Renal cortical epithelial cell (primary cell): ENCODE data around the gene HFE. TPM values are rescaled to one million over a fixed set of nuclear protein-coding genes. Genes with fewer than 3 reads are reported as not detected.

Experiments used
- DNase-seq: peaks from one replicate; pipeline ENCODE4 v3.0.0-alpha.2; 2011; ENCODE audit warnings: low read depth
- total RNA-seq: library from RNA; depleted of rRNA; stranded (reverse); fragments of >200 nt; gene quantifications from 2 replicates; pipeline ENCODE4 v1.2.3, GENCODE V29; 2014

HFE gene
- total RNA-seq, 1 donor from 2014 or later, result 14.7 TPM

- no peak for DNase-seq
Observed at GRCh38 chr6:26133730-26134129, 46.5 kb downstream of the HFE start.

GRCh38 chr6:26136321-26136720 is 49.1 kb downstream of the HFE start:
- DNase-seq, result no peak

- DNase-seq, result no peak
Observed at GRCh38 chr6:26140254-26140966, 53.2 kb downstream of the HFE start.

GRCh38 chr6:26140967-26141294 is 53.7 kb downstream of the HFE start:
- DNase-seq, result no peak

- no peak for DNase-seq
Observed at GRCh38 chr6:26141378-26141904, 54.2 kb downstream of the HFE start.

GRCh38 chr6:26142026-26142425 is 54.8 kb downstream of the HFE start:
- DNase-seq, result no peak

Other genes with a start within 250 kb of the HFE start
- 5.6 and 30.0 TPM in 2 replicates for gene SLC17A3, start 213.2 kb upstream of the HFE start, total RNA-seq
- gene SLC17A2, start 156.7 kb upstream of the HFE start, total RNA-seq, result 0.30 TPM in 1 of 2 replicates, not detected in the other
- 10.4 and 28.5 TPM in 2 replicates for gene TRIM38, start 124.6 kb upstream of the HFE start, total RNA-seq